Breast epithelium (tissue), 4 donors: ENCODE measurements around the gene NHLRC4. TPM values are rescaled to one million over a fixed set of nuclear protein-coding genes. Genes with fewer than 3 reads are reported as not detected.

ENCODE experiments used
- DNase-seq, 2 donors: peaks; one replicate each; pipeline ENCODE4 v3.0.0-alpha.2; 2019; ENCODE audit warnings: low spot score in 2 of 2
- H3K27ac ChIP-seq, 2 donors: fragments of 200-600 bp; sonication (generic) in 1 of 2; one replicate each; pipeline ENCODE4 v1.5.1; 2016 to 2019; ENCODE audit warnings: mild to moderate bottlenecking in 1 of 2
- H3K27me3 ChIP-seq, 2 donors: fragments of 200-600 bp; sonication (generic) in 1 of 2; one replicate each; pipeline versions ENCODE4 v1.5.1 to v1.6.0; 2017 to 2019; ENCODE audit warnings: control low read depth in 1 of 2, mild to moderate bottlenecking in 1 of 2
- H3K36me3 ChIP-seq: fragments of 200-600 bp; one replicate; pipeline ENCODE4 v1.5.1; 2019
- H3K4me1 ChIP-seq, 2 donors: fragments of 200-600 bp; sonication (generic); one replicate each; pipeline ENCODE4 v1.5.1; 2016 to 2019; ENCODE audit warnings: control low read depth in 1 of 2
- H3K4me3 ChIP-seq, 3 donors: fragments of 200-600 bp; sonication (generic); 1 replicate in 2 of 3; 2 replicates in 1 of 3; pipeline ENCODE4 v1.5.1; 2016 to 2019; ENCODE audit warnings: mild to moderate bottlenecking in 3 of 3, moderate library complexity in 2 of 3
- H3K9me3 ChIP-seq, 2 donors: fragments of 200-600 bp; sonication (generic) in 1 of 2; one replicate each; pipeline ENCODE4 v1.5.1; 2016 to 2019; ENCODE audit warnings: control low read depth in 1 of 2
- CTCF ChIP-seq, 3 donors: fragments of 450-650 bp; IDR thresholded peaks; one replicate each; pipeline ENCODE4 v1.5.1; 2016 to 2017; ENCODE audit warnings: antibody characterized with exemption in 3 of 3, mild to moderate bottlenecking in 3 of 3, moderate library complexity in 3 of 3
- POLR2A ChIP-seq: fragments of 450-650 bp; IDR thresholded peaks from one replicate; pipeline ENCODE4 v1.6.1; 2016; ENCODE audit warnings: antibody characterized with exemption, mild to moderate bottlenecking, moderate library complexity
- POLR2AphosphoS5 ChIP-seq, 3 donors: sonication (generic); formaldehyde crosslinking; IDR thresholded peaks; one replicate each; pipeline ENCODE4 v1.6.1; 2017; ENCODE audit warnings: antibody characterized with exemption in 3 of 3
- intact Hi-C: fragments of 100-400 bp; cut with DNase I; formaldehyde crosslinking; loops from one replicate; pipeline ENCODE4 v1.15.1; 2023; ENCODE audit warnings: low total_unique reads
- total RNA-seq, 3 donors: library from RNA; depleted of rRNA; stranded (reverse); fragments of >200 nt; gene quantifications; one replicate each; pipeline ENCODE4 v1.1.0, GENCODE V29; 2016

Gene NHLRC4
- total RNA-seq, 3 donors from 2014 or later = 0.32 to 1.9 (median 0.66) TPM

- Histone ChIP-seq H3K36me3 (no peaks in the 10 kb centered on the region), H3K4me3 (no peak overlapping the region), H3K27ac (no peak overlapping the region), H3K9me3 (no peaks in the 10 kb centered on the region), H3K27me3 (no peaks in the 10 kb centered on the region), H3K4me1 (no peaks in the 10 kb centered on the region)
- DNase-seq = no peak
- intact Hi-C loops = no loop called here
- TF ChIP-seq CTCF (IDR thresholded peaks at IDR 0.05) (peak in 2 of 3 donors; percentile 9 to 29), POLR2A (no peak), POLR2AphosphoS5 (IDR thresholded peaks at IDR 0.05) (no peak)
These were observed 12.1 kb downstream of the NHLRC4 start for GRCh38 chr16:578870-579405.

- no peaks in the 10 kb centered on the region for H3K4me1 ChIP-seq
- no peak overlapping the region for H3K4me3 ChIP-seq
- no peaks in the 10 kb centered on the region for H3K36me3 ChIP-seq
- TF ChIP-seq CTCF (IDR thresholded peaks at IDR 0.05) = no peak
- no peaks in the 10 kb centered on the region for H3K27me3 ChIP-seq
- H3K9me3 ChIP-seq = no peaks in the 10 kb centered on the region
- DNase-seq = no peak
- no peak overlapping the region for H3K27ac ChIP-seq
- intact Hi-C loops = no loop called here
These were observed 13.5 kb downstream of the NHLRC4 start for GRCh38 chr16:580141-580945.

GRCh38 chr16:580946-581498, 14.2 kb downstream of the NHLRC4 start:
- DNase-seq = no peak
- TF ChIP-seq POLR2A (no peak), POLR2AphosphoS5 (IDR thresholded peaks at IDR 0.05) (no peak), CTCF (IDR thresholded peaks at IDR 0.05) (no peak)
- Histone ChIP-seq H3K4me3 (no peak overlapping the region), H3K27me3 (no peaks in the 10 kb centered on the region), H3K9me3 (no peaks in the 10 kb centered on the region), H3K36me3 (no peaks in the 10 kb centered on the region), H3K4me1 (no peaks in the 10 kb centered on the region), H3K27ac (no peak overlapping the region)
- intact Hi-C loops = no loop called here

GRCh38 chr16:582218-582613, 15.4 kb downstream of the NHLRC4 start:
- intact Hi-C loops = no loop called here
- no peak overlapping the region for H3K4me3 ChIP-seq
- TF ChIP-seq POLR2A = no peak
- no peak for TF ChIP-seq CTCF (IDR thresholded peaks at IDR 0.05)
- no peak for TF ChIP-seq POLR2AphosphoS5 (IDR thresholded peaks at IDR 0.05)
- peaks cover 0 to under 1% of the 10 kb centered on the region in 2 donors for H3K4me1 ChIP-seq
- no peak for DNase-seq
- no peaks in the 10 kb centered on the region for H3K27me3 ChIP-seq
- H3K9me3 ChIP-seq = no peaks in the 10 kb centered on the region
- H3K36me3 ChIP-seq = no peaks in the 10 kb centered on the region
- H3K27ac ChIP-seq = no peak overlapping the region

- H3K4me1 ChIP-seq = peaks cover 0 to 6% of the 10 kb centered on the region in 2 donors
- no peaks in the 10 kb centered on the region for H3K9me3 ChIP-seq
- no peak overlapping the region for H3K4me3 ChIP-seq
- intact Hi-C loops = no loop called here
- no peak for DNase-seq
- TF ChIP-seq POLR2A (no peak), POLR2AphosphoS5 (IDR thresholded peaks at IDR 0.05) (no peak), CTCF (IDR thresholded peaks at IDR 0.05) (no peak)
- H3K27ac ChIP-seq = no peak overlapping the region
- no peaks in the 10 kb centered on the region for H3K27me3 ChIP-seq
- no peaks in the 10 kb centered on the region for H3K36me3 ChIP-seq
These were observed 16.0 kb downstream of the NHLRC4 start for GRCh38 chr16:582614-583331.
